T-helper 9 cell (primary cell): ENCODE data around the gene LINC00305.

ENCODE experiments used
- DNase-seq: peaks from one replicate; pipeline ENCODE4 v3.0.0-alpha.2; 2020
- total RNA-seq, 2 donors: gene quantifications; one replicate each; lab custom pipeline; 2026; lab: John Stamatoyannopoulos, UW

Gene LINC00305
- total RNA-seq, result 0 reads per million in 2 donors

DNA sequence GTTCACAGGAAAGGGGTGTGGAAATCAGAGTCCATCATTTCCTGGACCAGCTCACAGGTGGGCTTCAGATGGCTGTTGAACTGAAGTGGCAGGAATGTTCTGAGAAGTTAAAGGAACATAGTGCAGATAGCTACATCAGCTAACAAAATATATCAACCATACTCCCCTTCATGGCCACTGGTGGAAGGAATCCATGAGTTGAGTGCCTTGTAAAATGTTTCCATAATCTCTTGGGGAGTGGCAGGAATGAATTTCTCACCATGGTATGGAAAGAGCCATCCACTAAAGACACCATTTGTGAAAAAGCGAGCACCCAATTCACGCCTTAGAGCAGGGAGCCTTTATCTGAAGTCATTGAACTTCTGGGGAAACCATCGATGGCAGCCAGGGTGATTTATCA is at the start of gene LINC00305:
TSS of gene LINC00305 (minus strand) at position 101 of the 400 bp plus-strand sequence.
- no peak for DNase-seq

DNA sequence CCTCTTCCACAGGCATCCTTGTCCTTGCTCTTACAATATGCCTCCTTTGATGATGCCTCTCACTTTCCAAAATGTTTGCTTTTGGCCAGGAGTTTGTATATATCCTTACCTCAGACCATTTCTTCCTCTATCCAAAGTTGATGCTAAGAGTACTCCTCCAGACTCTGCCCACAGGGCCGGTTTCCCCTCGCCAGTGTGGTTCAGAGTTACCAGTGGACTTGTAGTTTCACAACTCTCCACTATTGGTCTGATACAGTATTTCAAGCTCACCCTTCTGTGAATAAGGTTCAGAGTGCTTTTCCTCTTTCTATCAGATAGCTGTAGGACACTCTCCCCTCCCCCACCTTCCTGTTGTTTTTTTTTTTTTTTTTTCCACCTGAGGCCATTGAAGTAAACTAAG is 42.2 kb upstream of the LINC00305 start:
- DNase-seq, result no peak

DNA sequence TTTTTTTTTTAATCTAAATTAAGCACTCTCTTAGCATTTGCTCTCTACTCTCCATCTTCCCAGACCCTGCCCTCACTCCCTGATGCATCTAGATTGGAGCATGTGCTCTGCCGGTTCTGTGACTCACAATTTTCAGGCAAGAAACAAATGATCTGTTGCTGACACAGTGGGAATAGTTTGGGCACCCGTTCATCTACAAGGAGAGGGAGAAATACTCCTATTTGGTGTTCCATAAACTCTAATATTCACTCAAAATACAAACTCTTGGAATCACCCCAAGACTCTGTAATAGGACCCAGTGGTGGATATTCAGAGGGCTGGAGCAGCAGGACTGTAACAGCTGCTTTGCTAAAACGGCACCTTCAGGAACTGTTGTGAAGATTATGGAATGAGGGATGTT is 37.1 kb upstream of the LINC00305 start:
- no peak for DNase-seq

DNA sequence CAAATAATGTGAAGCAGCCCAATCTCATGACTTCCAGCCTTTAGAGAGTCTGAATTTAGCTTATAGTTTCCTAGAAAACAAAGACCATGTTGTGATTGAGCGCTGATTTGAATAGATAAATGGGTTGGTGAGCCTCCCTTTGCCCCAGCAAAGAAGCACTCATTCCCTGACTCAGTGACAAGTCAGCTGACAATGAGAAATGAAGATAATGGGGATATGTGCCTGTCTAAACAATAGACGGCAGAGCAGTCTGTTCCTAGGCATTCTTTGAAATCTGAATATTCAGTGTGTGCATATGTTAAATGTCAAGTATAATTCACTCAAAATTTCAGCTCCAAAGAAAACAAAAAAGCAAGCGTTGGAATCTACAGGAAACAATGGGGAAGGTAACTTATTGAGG is 34.8 kb upstream of the LINC00305 start:
- no peak for DNase-seq

DNA sequence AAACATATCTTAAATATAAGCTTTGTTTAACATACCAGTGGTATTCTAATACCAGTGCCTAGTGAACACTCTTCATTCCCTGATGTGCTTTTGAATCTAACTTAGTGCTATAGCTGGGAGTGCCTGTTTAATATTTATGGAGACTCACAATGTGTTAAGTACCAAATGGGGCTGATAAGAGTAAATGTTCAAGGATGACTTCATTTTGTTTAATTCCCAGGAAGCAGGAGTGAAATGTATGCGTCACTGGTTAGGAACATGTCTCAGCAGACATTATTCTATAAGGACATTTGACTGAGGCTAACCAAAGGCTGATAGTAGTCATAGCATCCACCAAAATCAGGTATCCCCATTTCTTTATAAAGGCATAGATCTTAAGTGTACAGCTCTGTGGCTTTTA is 31.7 kb upstream of the LINC00305 start:
- DNase-seq, result no peak

DNA sequence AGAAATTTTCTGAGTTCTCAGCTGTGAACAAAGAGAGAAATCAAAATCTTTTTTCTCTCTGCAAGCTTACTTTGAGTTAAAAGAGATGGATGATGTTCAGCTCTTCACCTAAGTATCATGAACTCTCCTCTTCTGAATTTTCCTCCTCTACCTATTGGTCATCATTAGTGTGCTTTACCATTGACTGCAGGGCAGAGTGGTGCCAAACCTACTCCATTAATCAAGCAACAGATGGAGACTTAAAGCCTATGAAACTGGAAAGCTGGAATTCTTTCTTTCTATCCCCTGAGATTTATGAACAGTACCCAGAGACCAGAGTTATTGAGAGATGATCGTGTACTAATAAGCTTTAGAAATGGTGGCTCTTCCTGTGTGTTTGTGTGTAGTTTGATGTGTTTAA is 31.3 kb upstream of the LINC00305 start:
- no peak for DNase-seq

DNA sequence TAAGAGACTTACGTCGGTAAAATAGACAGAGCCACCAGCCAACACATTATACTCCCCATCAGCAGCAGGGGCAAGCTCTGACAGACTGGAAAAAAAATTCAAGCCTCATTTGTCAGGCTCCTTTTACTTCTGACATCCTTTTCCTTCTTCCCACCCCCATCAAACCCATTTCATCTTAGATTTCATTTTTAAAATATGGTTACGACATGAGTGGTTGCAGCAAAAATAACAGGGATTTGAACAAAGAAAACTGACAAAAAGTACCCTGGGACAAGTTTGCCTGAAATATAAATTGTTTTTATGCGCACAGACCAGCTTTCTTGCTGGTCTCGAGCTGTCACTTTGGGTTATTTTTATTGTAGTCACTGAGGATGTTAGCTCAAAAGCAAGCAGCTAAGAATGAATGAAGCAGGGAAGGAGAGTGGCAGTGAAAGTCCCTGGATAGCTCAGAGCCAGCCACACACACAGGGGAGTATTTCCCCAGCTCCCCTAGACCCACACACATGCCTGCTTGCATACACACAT is 30.7 kb upstream of the LINC00305 start:
- DNase-seq, result no peak

DNA sequence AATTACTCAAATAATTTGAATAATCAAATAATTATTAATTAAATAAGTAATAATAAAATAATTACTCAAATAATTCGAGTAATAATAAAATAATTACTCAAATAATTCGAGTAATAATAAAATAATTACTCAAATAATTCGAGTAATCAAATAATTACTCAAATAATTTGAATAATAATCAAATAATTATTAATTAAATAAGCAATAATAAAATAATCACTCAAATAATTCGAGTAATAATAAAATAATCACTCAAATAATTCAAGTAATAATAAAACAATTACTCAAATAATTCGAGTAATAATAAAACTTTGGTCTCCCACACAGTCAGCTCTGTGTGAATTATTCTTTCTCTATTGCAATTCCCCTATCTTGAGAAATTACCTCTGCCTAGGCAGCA is 30.0 kb upstream of the LINC00305 start:
- DNase-seq, result no peak

DNA sequence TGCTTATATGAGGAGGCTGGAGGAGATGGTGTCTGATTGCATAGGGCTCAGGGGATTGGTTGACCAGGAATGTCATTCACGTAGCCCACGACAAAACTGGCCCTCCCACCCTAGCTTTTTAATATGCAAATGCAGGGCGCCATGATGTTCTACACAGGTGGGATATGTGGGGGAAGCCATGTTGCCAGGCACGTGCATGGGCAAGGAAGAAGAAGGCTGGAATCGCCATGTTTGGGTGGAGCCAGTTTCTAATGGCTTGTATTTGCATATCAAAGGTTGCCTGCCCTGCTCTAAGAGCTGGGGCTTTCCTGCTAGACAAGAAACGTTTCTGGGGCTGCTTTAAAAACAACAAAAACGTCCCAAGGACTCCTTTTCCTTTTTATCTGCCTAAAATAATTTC is 26.5 kb upstream of the LINC00305 start:
- DNase-seq, result no peak

DNA sequence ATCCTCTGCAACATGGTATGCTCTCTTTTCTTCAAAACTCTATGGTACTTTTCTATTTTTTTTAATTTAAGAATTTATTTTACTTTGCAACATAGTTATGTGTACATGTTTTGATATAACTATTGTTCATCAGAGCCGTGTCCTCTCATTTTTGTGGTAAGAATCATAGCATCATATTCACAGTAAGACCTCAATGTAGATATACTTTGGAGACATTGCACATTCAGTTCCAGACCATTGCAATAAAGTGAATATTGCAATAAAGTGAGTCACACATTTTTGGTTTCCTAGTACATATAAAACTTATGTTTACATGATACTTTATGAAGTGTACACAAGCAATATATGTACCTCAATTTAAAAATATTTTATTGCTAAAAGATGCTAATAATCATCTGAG is 22.7 kb upstream of the LINC00305 start:
- DNase-seq, result no peak

DNA sequence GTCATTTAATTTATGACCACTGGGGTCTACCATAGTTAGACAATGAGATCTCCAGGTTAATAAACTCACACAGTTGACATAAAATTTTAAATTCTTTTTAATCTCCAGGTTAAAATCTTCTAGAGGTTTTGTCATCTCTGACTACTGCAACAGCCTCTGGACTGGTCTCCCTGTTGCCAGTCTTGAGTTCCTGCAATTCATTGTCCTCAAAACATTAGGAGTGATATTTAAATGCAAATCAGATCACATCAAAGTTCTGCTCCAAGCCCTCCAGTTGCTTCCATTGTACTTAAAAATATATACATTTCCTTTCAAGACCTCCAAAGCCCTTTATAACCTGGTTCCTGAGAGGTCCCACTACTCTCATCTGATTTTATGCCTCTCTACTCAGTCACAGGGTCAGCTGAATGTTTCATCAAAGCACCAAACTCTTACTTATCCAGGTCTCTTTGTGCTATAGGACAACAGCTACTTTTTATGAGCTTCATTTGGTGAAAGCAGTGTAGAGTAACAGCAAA is 18.6 kb upstream of the LINC00305 start:
- DNase-seq, result no peak

DNA sequence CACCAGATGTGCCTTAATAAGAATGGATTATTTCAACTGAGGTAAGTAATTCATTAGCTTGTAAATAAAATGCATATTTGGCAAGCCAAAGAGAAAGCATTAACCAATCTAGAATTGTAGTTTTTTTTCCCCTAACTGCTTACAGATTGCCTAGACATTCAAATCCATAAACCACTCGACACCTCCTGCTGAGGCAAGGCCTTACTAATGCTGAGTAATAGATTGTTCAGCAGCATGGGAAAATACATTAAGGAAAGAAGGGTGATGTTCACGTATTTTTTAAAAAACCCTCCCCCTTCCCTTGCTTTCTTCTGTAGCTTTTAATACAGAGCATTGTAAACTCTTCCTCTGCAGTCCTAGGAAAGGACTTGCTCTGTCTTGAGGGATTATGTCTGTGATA is 17.0 kb upstream of the LINC00305 start:
- DNase-seq, result no peak

DNA sequence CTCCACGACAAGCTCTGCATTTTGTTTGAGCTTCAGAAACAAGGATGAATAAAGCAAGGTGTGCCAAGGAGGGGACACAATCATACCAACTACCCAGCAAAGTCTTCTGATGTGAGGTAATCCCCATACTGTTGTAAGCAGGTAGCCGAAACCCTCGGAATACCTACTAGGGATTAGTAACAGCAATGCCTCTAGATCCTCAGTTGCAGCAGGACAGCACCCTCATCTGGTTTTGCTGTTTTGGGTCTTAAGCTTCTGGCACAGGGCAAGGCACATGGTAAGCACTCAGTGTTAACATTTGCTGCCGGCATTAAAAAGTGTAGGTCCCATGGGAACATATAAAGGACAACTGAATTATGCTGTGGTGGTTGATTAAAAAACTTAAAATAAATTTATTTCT is 16.0 kb upstream of the LINC00305 start:
- no peak for DNase-seq

DNA sequence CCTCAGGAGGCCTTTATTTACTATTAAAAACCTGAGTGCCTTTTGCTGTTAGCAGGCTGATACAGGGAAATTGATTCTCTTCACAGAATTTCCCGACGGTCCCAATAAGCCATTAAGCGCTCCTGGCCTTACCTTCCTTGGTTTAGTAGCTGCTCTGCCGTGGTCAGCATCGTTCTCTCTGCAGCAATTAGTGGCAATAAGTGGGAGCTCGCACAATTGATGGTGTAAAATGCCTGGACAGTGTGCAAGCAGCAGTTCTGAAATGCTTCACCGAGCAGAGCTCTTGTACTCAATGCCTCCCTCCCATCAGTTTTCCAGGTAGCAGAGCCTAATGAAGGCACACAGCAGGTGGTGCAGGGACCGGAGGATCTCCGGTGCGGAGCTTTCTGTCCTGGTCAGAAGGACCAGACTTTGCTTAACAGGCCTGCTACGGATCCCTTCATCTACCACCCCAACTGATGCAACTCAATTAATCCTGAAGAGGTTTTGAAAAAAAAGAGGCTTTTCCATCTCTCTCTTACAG is 1.1 kb upstream of the LINC00305 start:
- DNase-seq, result no peak

DNA sequence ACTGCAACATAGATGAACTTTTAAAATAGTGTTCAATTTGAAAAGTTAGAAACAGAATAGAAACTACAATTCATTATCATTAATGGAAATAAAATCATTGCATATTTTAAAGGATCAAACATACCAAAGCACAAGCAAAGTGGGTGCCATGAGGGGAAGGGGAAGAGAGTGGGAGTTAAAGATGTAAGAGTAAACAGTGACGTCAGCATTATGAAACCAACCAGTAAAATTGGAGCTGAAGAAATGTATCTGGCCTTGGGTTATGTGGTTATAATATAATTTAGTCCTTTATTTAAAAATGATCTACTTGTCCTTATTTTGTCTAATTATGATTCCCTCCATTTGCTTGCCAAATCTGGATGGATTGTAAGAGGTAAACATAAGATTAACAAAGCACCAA is 6.0 kb downstream of the LINC00305 start:
- DNase-seq, result no peak

DNA sequence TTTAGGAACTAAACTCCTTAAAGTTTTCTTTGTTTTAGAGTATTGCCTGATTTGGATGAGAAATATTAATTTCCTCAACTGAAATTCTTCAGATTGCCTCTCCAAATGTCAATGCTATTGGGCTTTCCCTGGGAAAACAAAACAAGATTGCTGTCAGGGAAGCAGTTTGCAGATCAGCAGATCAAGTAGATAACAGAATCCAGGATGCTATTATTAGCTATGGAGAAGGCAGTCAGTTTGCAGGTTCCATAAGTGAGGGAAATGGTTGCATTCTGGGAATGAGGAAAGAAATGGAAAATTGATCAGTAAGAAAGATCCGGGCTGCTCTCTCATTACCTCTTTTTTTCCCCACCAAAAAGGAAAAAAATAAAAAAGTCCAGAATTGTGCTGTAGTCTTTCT is 11.0 kb downstream of the LINC00305 start:
- no peak for DNase-seq

DNA sequence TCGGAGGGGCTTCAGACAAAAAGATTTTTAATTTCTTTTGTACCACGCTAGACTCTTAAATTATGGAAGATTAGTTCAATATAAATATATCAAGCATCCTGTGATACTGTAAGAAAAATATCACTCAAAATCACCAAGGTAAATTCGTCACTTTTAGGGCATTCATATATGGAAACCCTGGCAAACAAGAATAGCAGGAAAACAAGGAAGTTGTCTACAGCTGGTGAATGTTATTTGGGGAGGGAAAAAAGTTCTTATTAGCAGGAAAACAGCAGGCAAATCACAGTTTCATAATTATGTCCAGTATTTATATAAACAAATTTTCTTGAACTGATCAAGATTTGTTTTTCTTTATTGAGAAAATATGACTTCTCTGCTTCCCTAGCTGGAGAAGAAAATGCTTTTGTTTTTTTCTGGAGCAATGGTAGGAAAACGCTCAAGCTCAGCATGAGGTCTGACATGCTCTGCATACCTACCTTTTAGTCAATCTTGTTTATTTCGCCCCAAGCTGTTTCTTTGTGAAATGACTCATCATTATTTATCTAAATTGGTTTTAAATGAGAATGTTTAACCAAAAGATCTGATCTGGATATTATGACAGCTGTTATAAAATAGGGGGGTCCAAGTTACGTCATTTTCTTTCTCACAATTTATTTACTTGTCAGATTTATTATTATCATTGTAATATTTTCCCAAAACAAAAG is 14.7 kb downstream of the LINC00305 start:
- no peak for DNase-seq

DNA sequence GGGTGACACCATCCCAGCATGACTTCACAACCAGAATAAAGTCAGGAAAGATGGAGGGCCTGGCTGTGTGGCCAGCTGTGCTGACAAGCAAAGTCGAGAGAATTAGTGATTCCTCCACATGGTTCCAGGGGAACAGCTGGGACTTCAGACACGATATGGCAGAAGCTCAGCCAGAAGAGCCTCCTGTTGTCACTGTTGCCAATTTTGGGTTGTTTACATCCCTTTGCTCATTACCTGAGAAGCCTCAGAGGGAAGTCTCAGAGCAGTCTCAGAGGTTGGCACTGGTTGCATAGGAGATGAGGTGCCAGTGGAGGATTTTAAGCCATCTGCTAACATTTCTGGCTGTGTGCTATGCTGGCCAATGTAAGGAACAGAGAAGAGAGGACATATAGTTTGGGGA is 16.0 kb downstream of the LINC00305 start:
- DNase-seq, result no peak

DNA sequence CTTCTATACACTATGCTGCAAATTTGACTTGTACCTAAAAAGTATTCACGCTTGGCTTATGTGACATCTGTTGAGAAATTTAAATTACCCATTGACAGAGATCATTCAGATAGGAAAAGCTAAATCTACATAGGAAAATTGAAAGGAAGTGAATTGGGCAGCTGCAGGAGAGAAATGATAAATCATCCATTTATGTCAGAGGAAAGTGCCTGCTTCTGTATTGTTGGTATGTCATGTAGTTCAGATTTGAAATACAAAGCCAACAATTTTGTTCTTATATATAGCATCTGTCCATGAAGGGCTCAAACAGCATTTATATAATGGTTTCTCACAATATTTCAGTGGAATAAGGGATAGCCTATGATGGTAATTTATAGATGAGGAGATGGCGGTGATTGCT is 17.6 kb downstream of the LINC00305 start:
- no peak for DNase-seq

DNA sequence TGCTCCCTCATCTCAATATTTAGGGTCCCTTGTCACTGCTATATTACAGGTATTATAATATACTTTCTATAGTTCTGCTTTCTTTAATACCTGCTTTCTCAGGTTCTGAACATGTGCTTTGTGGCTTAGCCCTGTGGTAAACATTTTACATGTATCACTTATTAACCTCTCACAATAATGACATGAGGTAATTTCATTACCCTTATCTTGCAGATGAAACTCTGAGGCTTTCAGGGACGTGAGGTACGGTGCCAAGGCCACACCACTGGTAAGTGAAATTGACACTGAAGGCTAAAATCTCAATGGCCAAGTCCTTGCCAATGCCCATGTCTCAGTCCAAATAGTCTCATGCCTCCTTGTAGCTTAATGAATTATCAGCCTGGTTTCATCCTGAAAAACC is 21.7 kb downstream of the LINC00305 start:
- no peak for DNase-seq

DNA sequence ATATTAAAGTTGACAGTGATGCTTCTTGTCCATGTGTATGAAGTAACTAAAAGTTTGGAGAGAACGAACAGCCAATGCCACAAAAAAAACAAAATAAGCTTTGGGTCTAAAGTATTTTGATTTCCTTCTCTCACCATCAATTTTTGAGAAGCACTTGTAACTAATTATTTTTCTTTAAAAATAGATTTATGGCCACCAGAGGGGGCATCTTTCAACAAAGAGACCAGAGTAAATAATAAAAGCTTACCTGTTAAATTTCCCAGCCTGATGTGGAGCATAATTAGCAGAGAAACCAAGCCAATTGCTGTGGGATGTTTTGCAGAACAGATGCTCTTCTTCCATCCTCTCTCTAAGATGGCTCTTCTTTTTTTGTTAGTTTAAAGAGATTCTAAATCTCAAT is 29.0 kb downstream of the LINC00305 start:
- no peak for DNase-seq

DNA sequence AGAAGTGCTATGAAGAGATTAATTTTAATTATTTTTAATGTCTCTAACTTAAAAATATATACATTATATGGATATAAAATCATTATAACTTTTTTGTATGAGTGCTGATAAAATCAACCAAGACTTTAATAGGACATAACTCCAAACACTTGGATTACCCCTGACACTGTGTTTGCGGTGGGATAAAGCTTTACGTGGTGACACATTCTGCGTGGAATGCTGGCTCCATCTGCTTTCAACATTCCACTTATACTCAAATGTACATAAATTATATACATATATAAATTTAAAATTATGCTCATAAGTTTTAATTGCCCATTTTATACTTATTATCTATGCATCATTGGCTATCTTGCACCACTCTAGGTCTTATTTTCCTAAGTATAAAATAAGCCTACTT is 30.5 kb downstream of the LINC00305 start:
- no peak for DNase-seq

DNA sequence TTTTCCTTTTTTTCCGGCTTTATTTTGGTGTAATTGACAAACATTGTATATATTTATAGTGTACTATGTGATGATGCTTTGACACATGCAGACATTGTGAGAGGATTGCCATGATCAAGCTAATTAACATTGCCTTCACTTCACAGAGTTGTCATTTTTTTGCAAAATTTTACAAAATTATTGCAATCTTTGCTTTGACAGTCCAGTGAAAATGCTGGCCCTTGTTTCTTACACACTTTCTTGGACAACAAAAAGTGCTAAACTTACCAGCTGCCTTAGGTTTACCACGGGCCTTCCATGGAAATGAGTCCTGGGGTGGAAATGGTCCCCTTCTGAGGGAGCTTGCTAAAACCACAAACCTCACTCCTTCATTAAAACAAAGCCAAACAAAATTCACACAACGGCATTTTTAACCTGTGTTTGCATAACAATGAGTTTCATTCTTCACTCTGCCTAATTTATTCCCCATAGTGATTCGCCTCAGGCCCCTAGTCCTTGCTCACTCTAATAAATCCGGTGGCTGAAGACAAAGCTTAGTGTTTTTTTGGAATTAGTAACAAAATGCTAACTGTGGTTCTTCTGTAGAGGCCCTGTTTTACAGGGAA is 32.2 kb downstream of the LINC00305 start:
- DNase-seq, result no peak

DNA sequence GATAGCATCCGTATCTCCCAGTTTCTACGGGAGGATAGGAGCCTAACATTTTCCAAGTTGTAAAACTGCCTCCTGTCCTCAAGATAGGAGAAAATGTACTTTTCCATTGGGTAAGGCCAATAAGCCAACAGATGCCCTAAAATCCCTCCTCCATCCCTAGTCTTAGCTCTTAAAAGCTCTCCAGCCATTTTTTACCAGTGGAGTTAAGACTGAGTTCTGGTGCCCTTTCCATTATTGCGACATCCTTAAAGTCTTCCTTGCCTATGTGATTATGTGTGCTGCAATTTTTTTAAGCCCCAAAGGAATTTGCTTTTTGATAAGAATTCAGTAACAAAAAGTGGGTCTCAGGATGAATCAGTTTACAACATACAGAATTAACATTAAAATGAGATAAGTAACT is 33.0 kb downstream of the LINC00305 start:
- DNase-seq, result no peak
